GM12801 (cell line): ENCODE measurements around the gene TTC1.

ENCODE experiments used
- TF ChIP-seq, protein P1 (sequence below): IDR thresholded peaks from one replicate; pipeline ENCODE4 v1.5.1; 2011; ENCODE audit warnings: control low read depth; ENCODE audit not compliant: insufficient read length; ENCODE audit errors: extremely low read depth

The TTC1 gene, protein sequence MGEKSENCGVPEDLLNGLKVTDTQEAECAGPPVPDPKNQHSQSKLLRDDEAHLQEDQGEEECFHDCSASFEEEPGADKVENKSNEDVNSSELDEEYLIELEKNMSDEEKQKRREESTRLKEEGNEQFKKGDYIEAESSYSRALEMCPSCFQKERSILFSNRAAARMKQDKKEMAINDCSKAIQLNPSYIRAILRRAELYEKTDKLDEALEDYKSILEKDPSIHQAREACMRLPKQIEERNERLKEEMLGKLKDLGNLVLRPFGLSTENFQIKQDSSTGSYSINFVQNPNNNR

DNA sequence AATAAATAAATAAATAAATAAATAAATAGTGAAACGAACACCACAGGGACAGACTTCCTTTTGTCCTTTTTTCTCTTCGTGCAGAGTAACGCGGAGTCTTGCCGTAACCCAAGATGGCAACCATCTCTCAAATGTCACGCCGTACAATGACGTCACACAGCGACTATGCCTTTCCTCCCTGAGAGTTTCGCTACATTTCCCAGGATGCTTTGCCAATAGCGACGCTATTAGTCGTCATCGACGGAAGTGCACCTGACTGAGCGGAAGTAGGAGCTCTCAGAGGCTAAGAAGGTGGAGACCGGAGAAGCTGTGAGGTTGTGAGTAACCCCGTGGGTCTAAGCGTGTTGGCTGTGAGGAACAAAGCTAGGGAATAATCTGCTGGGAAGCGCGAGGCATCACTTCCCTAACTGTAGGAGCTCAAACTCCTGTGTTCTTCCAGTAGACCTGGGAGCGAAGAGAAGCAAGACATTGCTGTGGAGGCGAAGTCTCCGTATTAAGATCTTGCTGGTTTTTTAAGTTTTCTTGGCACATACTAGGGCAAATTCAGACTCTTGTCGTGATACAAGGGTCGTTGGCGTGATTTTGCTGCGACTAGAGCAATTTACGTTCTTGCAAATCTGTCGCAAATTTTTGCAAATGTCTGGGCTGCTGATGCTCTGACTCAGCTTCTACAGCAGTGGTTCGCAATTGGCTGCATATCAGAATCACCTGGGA, at the start of gene TTC1:
Gene TTC1 (plus strand): TSS at position 263 of the 714 bp plus-strand sequence. CDS start 1,390 bp downstream, outside the sequence.
- TF ChIP-seq, protein P1, sequence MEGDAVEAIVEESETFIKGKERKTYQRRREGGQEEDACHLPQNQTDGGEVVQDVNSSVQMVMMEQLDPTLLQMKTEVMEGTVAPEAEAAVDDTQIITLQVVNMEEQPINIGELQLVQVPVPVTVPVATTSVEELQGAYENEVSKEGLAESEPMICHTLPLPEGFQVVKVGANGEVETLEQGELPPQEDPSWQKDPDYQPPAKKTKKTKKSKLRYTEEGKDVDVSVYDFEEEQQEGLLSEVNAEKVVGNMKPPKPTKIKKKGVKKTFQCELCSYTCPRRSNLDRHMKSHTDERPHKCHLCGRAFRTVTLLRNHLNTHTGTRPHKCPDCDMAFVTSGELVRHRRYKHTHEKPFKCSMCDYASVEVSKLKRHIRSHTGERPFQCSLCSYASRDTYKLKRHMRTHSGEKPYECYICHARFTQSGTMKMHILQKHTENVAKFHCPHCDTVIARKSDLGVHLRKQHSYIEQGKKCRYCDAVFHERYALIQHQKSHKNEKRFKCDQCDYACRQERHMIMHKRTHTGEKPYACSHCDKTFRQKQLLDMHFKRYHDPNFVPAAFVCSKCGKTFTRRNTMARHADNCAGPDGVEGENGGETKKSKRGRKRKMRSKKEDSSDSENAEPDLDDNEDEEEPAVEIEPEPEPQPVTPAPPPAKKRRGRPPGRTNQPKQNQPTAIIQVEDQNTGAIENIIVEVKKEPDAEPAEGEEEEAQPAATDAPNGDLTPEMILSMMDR: no peak

DNA sequence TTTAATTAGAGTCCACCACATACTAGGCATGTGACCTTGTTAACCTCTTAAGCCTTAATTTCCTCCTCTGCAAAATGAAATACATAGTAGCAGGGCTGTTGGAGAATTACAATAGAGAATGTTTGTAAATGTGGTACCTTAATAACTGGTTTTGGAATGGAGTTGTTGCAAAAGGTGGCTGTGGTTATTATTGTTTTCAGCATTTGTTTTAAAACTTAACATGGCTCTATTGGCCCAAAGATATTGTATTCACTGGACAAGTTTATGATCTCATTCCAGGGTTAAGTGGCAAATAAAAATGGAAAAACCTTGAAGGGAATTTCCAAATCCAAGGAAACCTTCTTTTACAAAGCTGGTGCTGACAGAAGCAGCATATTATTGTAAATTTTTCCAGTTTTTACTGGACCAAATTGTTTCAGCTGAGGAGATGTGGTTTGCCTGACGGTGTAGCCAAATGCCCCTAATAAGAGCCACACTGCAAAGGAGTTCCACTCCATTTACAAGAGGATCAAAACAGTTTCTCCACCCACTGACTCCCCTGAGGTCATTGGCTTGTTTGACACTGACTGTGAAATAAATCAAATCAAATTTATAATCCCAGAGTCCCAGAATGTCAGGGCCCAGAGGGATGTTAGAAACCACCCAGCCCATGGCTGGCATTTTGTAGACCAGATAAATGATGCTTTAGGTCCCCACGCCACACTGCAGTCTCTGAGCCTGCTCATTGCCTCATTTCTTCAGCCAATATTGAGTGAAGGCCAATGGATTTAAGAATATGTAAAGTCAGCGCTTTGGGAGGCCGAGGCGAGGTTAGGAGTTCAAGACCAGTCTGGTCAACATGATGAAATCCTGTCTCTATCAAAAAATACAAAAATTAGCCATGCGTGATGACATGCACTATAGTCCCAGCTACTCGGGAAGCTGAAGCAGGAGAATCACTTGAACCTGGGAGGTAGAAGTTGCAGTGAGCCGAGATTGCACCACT, 47.5 kb upstream of the TTC1 start:
- TF ChIP-seq, protein P1: no peak

GRCh38 chr5:159962214-159962613, 46.7 kb upstream of the TTC1 start:
- TF ChIP-seq, protein P1: no peak

- TF ChIP-seq, protein P1: no peak
Measured at GRCh38 chr5:159963935-159964334, 45.0 kb upstream of the TTC1 start.

DNA sequence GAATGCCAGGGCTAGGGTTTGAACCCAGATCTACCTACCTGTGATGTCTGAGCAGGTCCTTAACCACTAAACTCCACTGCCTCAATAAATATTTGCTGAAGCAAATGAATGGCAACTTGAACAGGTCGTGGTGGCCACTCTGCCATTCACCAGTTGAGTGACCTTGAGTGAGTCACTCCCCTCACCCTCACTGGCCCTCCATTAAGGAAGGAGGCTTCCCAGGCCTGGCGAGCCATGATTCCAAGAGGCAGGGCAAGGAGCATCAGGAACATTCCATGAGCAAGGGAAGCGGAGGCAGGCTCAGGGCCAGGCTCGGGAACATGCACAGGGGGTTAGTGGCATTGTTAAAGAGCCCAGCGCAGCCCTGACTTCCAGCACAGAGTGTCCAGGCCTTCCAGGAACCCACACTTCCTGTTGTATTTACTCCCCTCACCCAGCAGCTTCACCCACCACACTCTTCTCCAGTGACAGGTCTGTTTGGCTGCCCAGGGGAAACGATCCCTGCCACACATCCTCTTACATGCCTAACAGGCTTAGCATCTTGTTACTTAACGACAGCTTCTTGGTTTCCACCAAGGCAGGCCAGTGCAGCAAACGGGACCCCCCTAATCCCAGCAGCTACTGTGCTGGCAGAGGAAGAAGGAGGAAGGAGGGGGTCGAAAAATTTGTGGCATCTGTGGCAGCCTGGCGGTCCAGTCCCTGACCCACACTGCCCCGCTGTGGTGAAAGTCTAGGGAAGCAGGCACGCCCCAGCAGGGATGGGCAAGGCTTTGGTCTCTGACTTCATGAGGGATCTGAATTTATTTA, 43.7 kb upstream of the TTC1 start:
- TF ChIP-seq, protein P1: no peak

DNA sequence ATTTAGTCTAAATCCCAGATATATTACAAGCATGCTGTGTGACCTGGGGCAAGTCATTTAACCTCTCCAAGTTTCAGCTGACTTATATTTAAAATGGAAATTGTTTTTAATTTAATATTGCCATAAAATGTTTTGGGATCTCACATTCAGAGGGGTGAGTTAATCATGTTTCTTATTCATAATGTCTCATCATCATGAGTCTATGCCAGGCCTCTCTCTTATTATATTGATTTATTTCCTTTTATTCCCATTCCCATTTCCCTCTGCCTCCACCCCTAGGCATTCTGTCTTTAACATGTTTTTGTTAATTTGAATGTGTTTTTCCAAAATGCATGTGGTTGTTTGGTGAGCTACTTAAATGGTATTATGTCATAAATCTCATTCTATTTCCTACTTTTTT, 39.0 kb upstream of the TTC1 start:
- TF ChIP-seq, protein P1: no peak
